Smooth muscle cell (in vitro differentiated cells): Measurements from ENCODE around the gene MRPL24. TPM values are rescaled to one million over a fixed set of nuclear protein-coding genes. Genes with fewer than 3 reads are reported as not detected.

Source experiments
- DNase-seq: peaks from one replicate; lab custom pipeline; 2025; ENCODE audit not compliant: unreplicated experiment; lab: John Stamatoyannopoulos, UW
- H2AFZ ChIP-seq: fragments of 200-600 bp; sonication (generic); 2 replicates; pipeline ENCODE4 v1.6.0; 2016; ENCODE audit warnings: antibody characterized with exemption, low read depth, mild to moderate bottlenecking
- H3F3A ChIP-seq: fragments of 200-600 bp; sonication (generic); 2 replicates; pipeline ENCODE4 v1.6.0; 2017; ENCODE audit warnings: antibody characterized with exemption, low read depth
- H3K27ac ChIP-seq: fragments of 200-600 bp; sonication (generic); 2 replicates; pipeline ENCODE4 v1.5.1; 2016; ENCODE audit warnings: low read depth, mild to moderate bottlenecking
- H3K27me3 ChIP-seq: fragments of 200-600 bp; sonication (generic); 2 replicates; pipeline ENCODE4 v1.6.1; 2016; ENCODE audit warnings: low read depth, mild to moderate bottlenecking
- H3K36me3 ChIP-seq: fragments of 200-600 bp; sonication (generic); 2 replicates; pipeline ENCODE4 v1.5.1; 2016; ENCODE audit warnings: low read depth
- H3K4me1 ChIP-seq: fragments of 200-600 bp; sonication (generic); 2 replicates; pipeline ENCODE4 v1.5.1; 2016; ENCODE audit warnings: low read depth
- H3K4me2 ChIP-seq: fragments of 200-600 bp; sonication (generic); 2 replicates; pipeline ENCODE4 v1.6.0; 2016; ENCODE audit warnings: mild to moderate bottlenecking
- H3K4me3 ChIP-seq: fragments of 200-600 bp; sonication (generic); 2 replicates; pipeline ENCODE4 v1.5.1; 2016; ENCODE audit warnings: mild to moderate bottlenecking
- H3K79me2 ChIP-seq: fragments of 200-600 bp; sonication (generic); 2 replicates; pipeline ENCODE4 v1.6.0; 2016; ENCODE audit warnings: low read depth, mild to moderate bottlenecking
- H3K9ac ChIP-seq: fragments of 200-600 bp; sonication (generic); 2 replicates; pipeline ENCODE4 v1.6.0; 2016; ENCODE audit warnings: low read depth
- H3K9me3 ChIP-seq: fragments of 200-600 bp; sonication (generic); replicated peaks from 2 replicates; pipeline ENCODE4 v1.5.1; 2016; ENCODE audit warnings: low read depth
- H4K20me1 ChIP-seq: fragments of 200-600 bp; sonication (generic); 2 replicates; pipeline ENCODE4 v1.6.0; 2016; ENCODE audit warnings: low read depth
- CTCF ChIP-seq: fragments of 200-600 bp; sonication (generic); IDR thresholded peaks from 2 replicates; pipeline ENCODE4 v1.5.1; 2017; ENCODE audit warnings: borderline replicate concordance, mild to moderate bottlenecking, antibody characterized with exemption; ENCODE audit not compliant: insufficient read depth, poor library complexity, severe bottlenecking
- WGBS: methylation state at CpG from one replicate; pipeline ENCODE4 v1.1.7; 2016; ENCODE audit warnings: low lambda C conversion rate; 5-methylcytosine and 5-hydroxymethylcytosine counted together
- polyA plus RNA-seq: library from polyadenylated mRNA; unstranded; fragments of >200 nt; fragmentation: Nextera tagmentation; extraction: Ambion mirVana; gene quantifications from 2 replicates; pipeline ENCODE4 v1.2.1, GENCODE V29; 2016
- total RNA-seq: library from RNA; depleted of rRNA; stranded (reverse); fragments of >200 nt; gene quantifications from 2 replicates; pipeline ENCODE4 v1.2.3, GENCODE V29; 2014

The MRPL24 gene
- total RNA-seq (16.5 and 29.3 TPM in 2 replicates), polyA plus RNA-seq (68.6 and 79.6 TPM in 2 replicates)

- WGBS: under 1% methylated on average over 37 of the region's 38 CpGs
- no peaks in the 10 kb centered on the region for H4K20me1 ChIP-seq
- peaks cover 36% of the 10 kb centered on the region for H3K79me2 ChIP-seq
Measured at GRCh38 chr1:156740741-156741480, at the start of gene MRPL24. Gene MRPL24 (minus strand): TSS chr1:156741088. CDS start chr1:156738704, 2,384 bp downstream.

GRCh38 chr1:156789621-156790318 is 48.9 kb upstream of the MRPL24 start:
- no peak for TF ChIP-seq CTCF
- 82% methylated on average over 4 of the region's 4 CpGs for WGBS
- Histone ChIP-seq H3K27me3 (no peaks in the 10 kb centered on the region), H3K79me2 (peaks cover 55% of the 10 kb centered on the region), H3K9ac (no peak overlapping the region), H3K4me1 (no peaks in the 10 kb centered on the region), H2AFZ (no peak overlapping the region), H3K27ac (no peak overlapping the region), H3K4me3 (no peak overlapping the region), H3F3A (peaks cover 25% of the 10 kb centered on the region), H3K9me3 (no peaks in the 10 kb centered on the region), H3K36me3 (peaks cover 4% of the 10 kb centered on the region), H4K20me1 (peaks cover 86% of the 10 kb centered on the region), H3K4me2 (no peak overlapping the region)
- no peak for DNase-seq

More at GRCh38 chr1:156740741-156741480, at the start of gene MRPL24:
- H3K9me3 ChIP-seq: no peaks in the 10 kb centered on the region
- peak within 1 kb of the TSS; percentile 89 for H3K4me2 ChIP-seq
- peaks cover 15% of the 10 kb centered on the region for H3F3A ChIP-seq
- H3K36me3 ChIP-seq: no peaks in the 10 kb centered on the region
- TF ChIP-seq CTCF: no peak
- H3K9ac ChIP-seq: peak within 1 kb of the TSS; percentile 49
- H3K4me3 ChIP-seq: peak within 1 kb of the TSS; percentile 71
- H2AFZ ChIP-seq: peak within 1 kb of the TSS; percentile 73
- peak; percentile 81 for DNase-seq
- peak within 1 kb of the TSS; percentile 80 for H3K27ac ChIP-seq
- H3K27me3 ChIP-seq: no peaks in the 10 kb centered on the region
- H3K4me1 ChIP-seq: peaks cover 18% of the 10 kb centered on the region

DNA sequence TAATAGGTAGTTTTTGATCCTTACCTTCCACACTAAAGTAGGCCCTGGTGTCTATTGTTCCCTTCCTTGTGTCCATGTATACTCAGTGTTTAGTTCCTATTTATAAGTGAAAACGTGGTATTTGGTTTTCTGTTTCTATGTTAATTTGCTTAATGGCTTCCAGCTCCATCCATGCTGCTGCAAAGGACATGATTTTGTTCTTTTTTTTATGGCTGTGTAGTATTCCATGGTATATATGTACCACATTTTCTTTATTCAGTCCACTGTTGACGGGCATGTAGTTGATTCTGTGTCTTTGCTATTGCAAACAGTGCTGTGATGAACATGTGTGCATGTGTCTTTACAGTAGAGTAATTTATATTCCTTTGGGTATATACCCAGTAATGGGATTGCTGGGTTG is 47.2 kb upstream of the MRPL24 start:
- no peak overlapping the region for H3K9ac ChIP-seq
- no peak for TF ChIP-seq CTCF
- peaks cover 70% of the 10 kb centered on the region for H3K79me2 ChIP-seq
- H3F3A ChIP-seq: peaks cover 14% of the 10 kb centered on the region
- H2AFZ ChIP-seq: no peak overlapping the region
- WGBS: 100% methylated on average over 2 of the region's 2 CpGs
- H3K4me2 ChIP-seq: no peak overlapping the region
- no peak for DNase-seq
- peaks cover 86% of the 10 kb centered on the region for H4K20me1 ChIP-seq
- no peak overlapping the region for H3K4me3 ChIP-seq
- H3K4me1 ChIP-seq: no peaks in the 10 kb centered on the region
- no peaks in the 10 kb centered on the region for H3K9me3 ChIP-seq
- no peak overlapping the region for H3K27ac ChIP-seq
- peaks cover 4% of the 10 kb centered on the region for H3K36me3 ChIP-seq
- no peaks in the 10 kb centered on the region for H3K27me3 ChIP-seq
